ENCODE data around the gene HECTD4. TPM values are rescaled to one million over a fixed set of nuclear protein-coding genes. Genes with fewer than 3 reads are reported as not detected.
A peak's percentile ranks its signal among the peaks of the same experiment; 100 is the strongest.

Gene HECTD4
- total and polyA plus RNA-seq, 9 of the 15 experiments (the other 6 are each of a cell fraction or from before 2014, with no cell fraction given): 3.5 to 33.3 (median 13.5) TPM

GRCh38 chr12:112121780-112122565 lies 260.3 kb downstream of the HECTD4 start (continued):
- TF ChIP-seq CREB3L1 (IDR thresholded peaks at IDR 0.05; ENCODE audit: borderline replicate concordance, low read depth) (no peak), MTF1 (CRISPR knock-in tag; IDR thresholded peaks at IDR 0.05; ENCODE audit: borderline replicate concordance) (no peak), HLTF (IDR thresholded peaks at IDR 0.05) (no peak), FIP1L1 (IDR thresholded peaks at IDR 0.05; ENCODE audit: low read depth, low read length, poor library complexity, severe bottlenecking) (no peak)

- no peaks in the 10 kb centered on the region for H3K36me3 ChIP-seq (ENCODE audit: control insufficient read depth, insufficient read depth, low read length)
- H3K9me1 ChIP-seq (ENCODE audit: control insufficient read depth, insufficient read depth, low read length): no peaks in the 10 kb centered on the region
- no peaks in the 10 kb centered on the region for H3K79me2 ChIP-seq (ENCODE audit: control insufficient read depth, insufficient read depth, low read length)
- no peaks in the 10 kb centered on the region for H3K9me3 ChIP-seq (replicated peaks; ENCODE audit: control insufficient read depth, insufficient read depth, low read depth, low read length)
- in situ Hi-C loops (cut with MboI): no loop called here
- no peak for ATAC-seq
- H2AFZ ChIP-seq (ENCODE audit: low read depth, low read length): peak overlapping the region; percentile 25; the same call in 1 of the 2 replicates
- no peak for DNase-seq (ENCODE audit: extremely low read depth in 1 of 4, low spot score in 3 of 4)
- no peak for FAIRE-seq
- ChIA-PET POLR2A (interaction anchor here (0.7 to 4.0 kb wide), 4 partner anchors 9 to 353 kb away, joined by 3 to 45 read pairs (median 16); partner anchors contain the start of genes NAA25 and TRAFD1), CTCF (ENCODE audit: low intra/inter-chr PET ratio) (no interaction called here)
- H3K4me1 ChIP-seq (replicated peaks in 1 of 2; ENCODE audit: control insufficient read depth in 2 of 2, insufficient read depth in 2 of 2, low read length in 2 of 2): peaks cover 29 to 30% of the 10 kb centered on the region in 2 experiments
- no peak overlapping the region for H3K4me2 ChIP-seq (ENCODE audit: insufficient read depth, low read length)
- H4K20me1 ChIP-seq (replicated peaks; ENCODE audit: control insufficient read depth, insufficient read depth, low read length): no peaks in the 10 kb centered on the region
- H3K9ac ChIP-seq (ENCODE audit: insufficient read depth in 1 of 2, low read depth in 2 of 2, low read length in 2 of 2): no peak overlapping the region
- intact Hi-C loops (cut with micrococcal nuclease): loop anchor here (10.0 kb wide), 1 partner anchor 267 kb away; the partner anchor contains the start of gene HECTD4
- H3K4me3 ChIP-seq: no peak overlapping the region
- BruUV-seq (replicated peaks): no TSS peak
- 0 out of 3 replicates have a peak overlapping the region, but pooled peaks have one; percentile 10 for H3K27ac ChIP-seq (ENCODE audit: extremely low read depth, low read depth, low read length)
- WGBS (ENCODE audit: insufficient coverage, low coverage, missing lambda C conversion rate): 81% methylated on average over 8 of the region's 8 CpGs
- no peaks in the 10 kb centered on the region for H3K27me3 ChIP-seq (ENCODE audit: control insufficient read depth in 2 of 2, insufficient read depth in 2 of 2, low read length in 2 of 2)
- TF ChIP-seq ZNF197 (CRISPR knock-in tag; IDR thresholded peaks at IDR 0.05; ENCODE audit: low read depth) (no peak), CREB3L1 (IDR thresholded peaks at IDR 0.05; ENCODE audit: borderline replicate concordance, low read depth) (no peak), RNF219 (CRISPR knock-in tag; IDR thresholded peaks at IDR 0.05) (no peak), ZSCAN29 (IDR thresholded peaks at IDR 0.05) (no peak), ZNF695 (CRISPR knock-in tag; IDR thresholded peaks at IDR 0.05) (no peak), GATAD2B (IDR thresholded peaks at IDR 0.05; ENCODE audit: borderline replicate concordance) (no peak), XRCC5 (IDR thresholded peaks at IDR 0.05; ENCODE audit: low read depth, low read length) (no peak), EP300 (IDR thresholded peaks at IDR 0.05; ENCODE audit: low read length) (no peak), ZNF140 (CRISPR knock-in tag; IDR thresholded peaks at IDR 0.05) (no peak), CTBP1 (IDR thresholded peaks at IDR 0.05; ENCODE audit: borderline replicate concordance) (no peak)
These were observed 264.5 kb downstream of the HECTD4 start for GRCh38 chr12:112117685-112118084.

Measured in K562 (cell line).